ENCODE data around the gene DLGAP3.

DNA sequence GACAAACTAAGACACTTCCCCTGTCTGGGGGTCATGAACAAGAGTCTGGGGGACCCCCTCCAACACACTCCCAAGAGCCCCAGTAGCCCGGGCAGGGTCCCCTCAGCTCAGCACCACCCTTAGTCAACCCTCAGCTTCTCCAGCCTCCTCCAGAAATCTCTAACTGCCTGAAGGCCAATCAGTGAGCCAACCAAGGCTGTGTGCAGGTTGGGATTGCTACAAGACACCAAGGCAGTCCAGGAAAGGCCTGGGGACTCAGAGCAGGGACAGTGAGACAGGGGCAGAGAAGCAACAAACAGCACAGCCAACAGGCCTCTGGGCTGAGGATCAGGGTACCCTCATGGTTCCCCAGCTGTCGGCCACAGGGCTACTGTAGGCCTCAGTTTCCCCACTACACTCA lies 83.2 kb downstream of the DLGAP3 start:
- TF ChIP-seq POLR2A (IDR thresholded peaks at IDR 0.05; ENCODE audit: low read depth, low read length) (no peak), POLR2AphosphoS5 (IDR thresholded peaks at IDR 0.05; ENCODE audit: low read depth, low read length) (no peak), POU2F2 (IDR thresholded peaks at IDR 0.05; ENCODE audit: low read depth, low read length) (no peak), TAF1 (IDR thresholded peaks at IDR 0.05; ENCODE audit: low read depth, low read length) (no peak)
